H54 (cell line): Measurements from ENCODE around the gene RIN3.
"Not testable (repeated sequence)": the region's sequence is repeated elsewhere in the genome, so short reads cannot be mapped to it uniquely, and the experiment has no call there.

ENCODE experiments used
- DNase-seq: peaks from one replicate; pipeline ENCODE4 v3.0.0; 2011; ENCODE audit warnings: low spot score, mixed read lengths; ENCODE audit not compliant: insufficient read length
- FAIRE-seq: peaks from 3 replicates; lab custom pipeline; 2011; peaks lifted over from hg19 to GRCh38; lab: Jason Lieb, UNC
- POLR2A ChIP-seq: IDR thresholded peaks from 2 replicates; pipeline ENCODE4 v1.6.1; 2011; ENCODE audit warnings: low read depth, mild to moderate bottlenecking, low read length

The RIN3 gene

GRCh38 chr14:92635031-92635430 is 121.5 kb downstream of the RIN3 start:
- no peak for DNase-seq
- no peak for FAIRE-seq
- TF ChIP-seq POLR2A: no peak

- DNase-seq: no peak
- no peak for TF ChIP-seq POLR2A
- FAIRE-seq: no peak
Observed at GRCh38 chr14:92635896-92636295, 122.3 kb downstream of the RIN3 start.

DNA sequence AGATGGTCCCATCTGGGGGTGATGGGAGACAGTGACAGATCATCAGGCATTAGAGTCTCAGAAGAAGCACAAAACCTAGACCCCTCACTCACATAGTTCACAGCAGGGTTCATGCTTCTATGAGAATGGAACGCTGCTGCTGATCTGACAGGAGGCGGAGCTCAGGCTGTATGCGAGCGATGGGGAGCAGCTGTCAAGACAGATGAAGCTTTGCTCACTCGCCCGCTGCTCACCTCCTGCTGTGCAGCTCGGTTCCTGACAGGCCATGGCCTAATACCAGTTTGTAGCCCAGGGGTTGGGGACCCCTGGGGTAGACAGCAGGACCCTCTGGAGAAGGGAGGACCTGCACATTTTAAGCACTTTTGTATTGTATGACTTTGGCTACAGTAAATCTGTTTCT is 123.6 kb downstream of the RIN3 start:
- no peak for TF ChIP-seq POLR2A
- no peak for FAIRE-seq
- no peak for DNase-seq

GRCh38 chr14:92637864-92638263 is 124.3 kb downstream of the RIN3 start:
- DNase-seq (no peak), FAIRE-seq (no peak)
- TF ChIP-seq POLR2A: no peak

- DNase-seq (no peak), FAIRE-seq (no peak)
- no peak for TF ChIP-seq POLR2A
Observed at GRCh38 chr14:92638266-92638665, 124.7 kb downstream of the RIN3 start.

DNA sequence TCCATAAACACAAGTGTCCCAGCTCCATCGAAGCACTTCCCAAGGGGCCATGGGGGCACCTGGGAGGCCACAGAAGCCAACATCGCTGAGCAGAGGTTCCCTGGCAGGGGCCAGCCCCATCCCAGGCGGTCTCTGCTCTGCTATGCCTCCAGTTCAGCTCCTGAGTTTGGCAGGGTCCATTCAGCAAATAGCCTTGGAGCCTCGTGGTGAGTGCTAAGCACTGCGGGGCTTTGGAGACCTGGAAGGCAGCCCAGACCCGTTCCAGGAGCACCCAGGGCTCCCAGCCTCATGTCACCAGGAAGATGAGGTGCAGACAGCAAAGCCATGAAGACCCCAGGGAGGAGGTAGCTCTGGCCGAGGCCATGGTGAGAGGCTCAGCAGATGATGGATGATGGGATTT is 125.3 kb downstream of the RIN3 start:
- no peak for TF ChIP-seq POLR2A
- DNase-seq: no peak
- FAIRE-seq: no peak

DNA sequence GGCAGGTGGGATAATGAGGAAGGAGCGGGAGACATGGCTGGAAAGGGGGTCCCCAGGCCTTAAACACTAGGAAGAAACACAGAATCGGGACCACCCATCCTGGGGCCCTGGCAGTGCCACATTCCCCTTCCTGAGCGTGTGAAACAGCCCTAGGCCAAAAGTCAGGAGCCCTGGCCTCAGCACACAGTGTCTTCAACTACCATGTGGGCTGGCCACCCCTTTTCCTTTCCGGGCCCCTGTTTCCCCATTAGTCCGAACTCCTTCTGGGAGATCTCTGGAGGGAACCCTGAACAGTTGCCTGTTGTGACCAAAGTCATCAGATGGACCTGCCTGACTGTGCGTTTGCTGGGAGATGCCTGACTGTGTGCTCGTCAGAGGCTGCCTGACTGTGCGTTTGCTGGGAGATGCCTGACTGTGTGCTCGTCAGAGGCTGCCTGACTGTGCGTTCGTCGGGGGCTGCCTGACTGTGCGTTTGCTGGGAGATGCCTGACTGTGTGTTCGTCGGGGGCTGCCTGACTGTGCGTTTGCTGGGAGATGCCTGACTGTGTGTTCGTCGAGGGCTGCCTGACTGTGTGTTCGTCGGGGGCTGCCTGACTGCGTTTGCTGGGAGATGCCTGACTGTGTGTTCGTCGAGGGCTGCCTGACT is 126.0 kb downstream of the RIN3 start:
- not testable (repeated sequence) for DNase-seq, FAIRE-seq

- FAIRE-seq (no peak), DNase-seq (no peak)
- TF ChIP-seq POLR2A: no peak
Observed at GRCh38 chr14:92641306-92641705, 127.7 kb downstream of the RIN3 start.

DNA sequence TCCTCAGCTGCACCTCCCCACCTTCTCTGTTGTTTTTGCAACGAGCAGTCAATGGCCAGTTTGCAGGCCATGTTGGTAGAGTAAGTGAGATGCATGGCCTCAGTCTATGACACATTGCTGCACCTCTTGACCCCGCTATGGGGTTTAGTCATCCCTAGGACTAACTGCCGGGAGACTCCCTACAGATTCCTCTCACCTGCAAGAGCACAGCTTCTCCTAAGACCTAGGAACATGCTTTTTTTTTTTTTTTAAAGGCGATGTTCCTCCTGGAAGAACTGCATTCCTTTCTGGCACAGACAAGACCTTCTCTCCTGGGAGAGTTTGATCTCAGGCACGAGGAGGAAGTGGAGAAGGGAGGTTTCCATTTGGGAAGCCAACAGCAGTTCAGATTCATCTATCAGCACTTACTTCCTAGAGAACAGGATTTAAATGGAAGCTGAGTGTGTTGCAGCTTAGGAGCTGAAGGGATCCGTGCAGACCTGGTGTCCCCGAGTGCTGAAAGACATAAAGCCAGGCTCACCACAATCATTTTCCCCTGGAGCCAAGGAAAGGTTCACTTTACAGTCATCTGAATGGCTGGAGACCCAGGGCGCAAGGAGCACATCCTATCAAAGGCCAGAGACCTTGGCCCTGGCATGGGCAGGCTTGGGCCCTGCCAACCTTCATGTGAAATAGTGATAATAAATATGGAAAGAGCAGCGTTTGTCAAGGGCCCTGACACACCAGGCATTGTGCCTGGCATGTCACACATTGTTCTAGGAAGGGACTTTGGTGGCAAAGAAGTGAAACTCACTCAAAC is 130.8 kb downstream of the RIN3 start:
- peak; percentile 95 for FAIRE-seq
- no peak for TF ChIP-seq POLR2A
- peak; percentile 83 for DNase-seq

GRCh38 chr14:92644970-92645515 is 131.5 kb downstream of the RIN3 start:
- DNase-seq (no peak), FAIRE-seq (no peak)

GRCh38 chr14:92645841-92646478 is 132.4 kb downstream of the RIN3 start:
- peak; percentile 38 for FAIRE-seq
- TF ChIP-seq POLR2A: no peak
- peak; percentile 33 for DNase-seq

More at GRCh38 chr14:92644970-92645515, 131.5 kb downstream of the RIN3 start:
- TF ChIP-seq POLR2A: no peak

DNA sequence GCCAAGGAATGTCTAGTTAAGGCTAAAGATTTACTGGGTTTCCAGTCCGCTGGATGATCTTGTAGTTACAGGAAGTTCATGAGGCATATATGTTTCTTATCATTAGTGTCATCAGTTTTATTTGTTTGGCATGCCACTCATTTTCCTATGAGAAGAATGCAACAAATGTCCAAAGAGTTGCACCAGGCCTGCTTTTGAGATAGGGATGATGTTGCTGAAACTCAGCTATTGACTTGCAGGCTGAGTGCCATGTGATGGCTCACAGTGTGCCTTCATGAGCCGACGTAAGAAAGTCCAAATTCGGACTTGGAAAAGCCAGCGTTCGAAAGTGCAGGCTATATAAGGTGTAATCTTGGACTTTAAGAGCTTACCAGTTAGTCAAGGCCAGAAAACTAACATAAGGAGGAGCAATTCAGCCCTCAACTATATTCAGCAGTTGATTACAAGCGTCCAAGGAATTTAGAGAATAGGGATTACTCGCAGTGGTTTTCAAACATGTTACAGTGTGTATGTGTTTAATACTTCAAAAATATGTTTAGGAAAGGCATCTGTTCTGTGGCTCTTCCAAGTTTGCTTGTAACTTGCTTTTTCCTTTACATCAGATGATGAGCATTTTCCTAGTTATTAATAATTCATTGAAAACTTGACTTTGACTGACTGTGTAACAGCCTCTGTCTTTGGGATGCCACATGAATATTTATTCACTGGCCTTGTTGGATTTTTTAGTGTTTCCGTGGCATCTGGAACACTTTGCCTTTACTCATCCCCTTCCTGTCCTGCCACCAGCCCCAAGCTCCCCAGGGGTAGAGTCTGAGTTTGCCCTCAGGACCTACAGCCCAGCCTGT is 133.6 kb downstream of the RIN3 start:
- no peak for TF ChIP-seq POLR2A
- peak; percentile 41 for DNase-seq
- peak; percentile 57 for FAIRE-seq

DNA sequence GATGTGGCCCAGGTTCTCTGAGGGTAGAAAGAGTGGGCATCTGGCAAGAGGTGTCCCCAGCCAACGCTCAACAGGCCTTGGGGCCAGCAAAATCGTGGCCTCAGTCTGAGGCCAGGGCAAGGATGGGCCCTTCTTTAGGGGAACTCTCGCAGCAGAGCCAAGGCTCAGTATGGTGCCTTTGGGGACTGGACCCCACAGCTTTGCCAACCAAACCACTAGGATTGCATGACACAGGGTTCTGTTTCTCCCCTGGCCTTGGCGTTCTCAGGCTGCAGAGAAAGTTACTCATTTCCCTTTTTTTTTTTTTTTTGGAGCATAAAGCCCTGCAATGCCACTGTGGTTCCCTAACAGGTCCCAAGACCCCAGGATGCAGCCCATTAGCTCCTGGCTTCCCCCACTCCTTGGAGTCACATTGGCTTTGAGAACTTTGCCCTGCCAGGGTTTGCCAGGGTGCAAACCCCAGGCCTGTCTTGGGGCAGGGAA is 134.3 kb downstream of the RIN3 start:
- TF ChIP-seq POLR2A: no peak
- FAIRE-seq: peak; percentile 11
- no peak for DNase-seq
